Measurements from ENCODE around the gene TMPRSS4.

Gene TMPRSS4

DNA sequence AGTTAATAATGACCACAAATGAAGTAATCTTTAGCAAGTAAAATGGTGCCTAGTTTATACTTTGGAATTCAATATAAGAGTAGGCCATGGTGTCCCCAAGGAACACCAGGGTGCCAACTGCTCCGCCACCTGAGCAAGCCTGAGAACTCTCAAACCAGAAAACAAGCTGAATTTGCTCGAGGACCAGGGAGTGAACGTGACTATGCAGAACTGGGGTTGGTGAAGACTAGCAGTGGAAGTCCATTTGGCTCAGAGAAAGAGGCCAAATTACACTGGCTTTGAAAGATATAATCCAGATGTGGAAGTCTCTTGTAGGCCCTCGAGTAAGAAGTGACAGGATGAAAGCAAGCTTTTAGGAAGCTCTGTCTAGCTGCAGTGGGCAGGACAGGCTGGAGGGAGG is 18.6 kb downstream of the TMPRSS4 start:
- TF ChIP-seq, protein P1, sequence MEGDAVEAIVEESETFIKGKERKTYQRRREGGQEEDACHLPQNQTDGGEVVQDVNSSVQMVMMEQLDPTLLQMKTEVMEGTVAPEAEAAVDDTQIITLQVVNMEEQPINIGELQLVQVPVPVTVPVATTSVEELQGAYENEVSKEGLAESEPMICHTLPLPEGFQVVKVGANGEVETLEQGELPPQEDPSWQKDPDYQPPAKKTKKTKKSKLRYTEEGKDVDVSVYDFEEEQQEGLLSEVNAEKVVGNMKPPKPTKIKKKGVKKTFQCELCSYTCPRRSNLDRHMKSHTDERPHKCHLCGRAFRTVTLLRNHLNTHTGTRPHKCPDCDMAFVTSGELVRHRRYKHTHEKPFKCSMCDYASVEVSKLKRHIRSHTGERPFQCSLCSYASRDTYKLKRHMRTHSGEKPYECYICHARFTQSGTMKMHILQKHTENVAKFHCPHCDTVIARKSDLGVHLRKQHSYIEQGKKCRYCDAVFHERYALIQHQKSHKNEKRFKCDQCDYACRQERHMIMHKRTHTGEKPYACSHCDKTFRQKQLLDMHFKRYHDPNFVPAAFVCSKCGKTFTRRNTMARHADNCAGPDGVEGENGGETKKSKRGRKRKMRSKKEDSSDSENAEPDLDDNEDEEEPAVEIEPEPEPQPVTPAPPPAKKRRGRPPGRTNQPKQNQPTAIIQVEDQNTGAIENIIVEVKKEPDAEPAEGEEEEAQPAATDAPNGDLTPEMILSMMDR (IDR thresholded peaks at IDR 0.05; ENCODE audit: low read depth, low read length, missing control alignments) = no peak
- no peak for DNase-seq (ENCODE audit: extremely low read depth, low read depth)
- H3K4me3 ChIP-seq (replicated peaks; ENCODE audit: low read depth, low read length) = no peak overlapping the region

DNA sequence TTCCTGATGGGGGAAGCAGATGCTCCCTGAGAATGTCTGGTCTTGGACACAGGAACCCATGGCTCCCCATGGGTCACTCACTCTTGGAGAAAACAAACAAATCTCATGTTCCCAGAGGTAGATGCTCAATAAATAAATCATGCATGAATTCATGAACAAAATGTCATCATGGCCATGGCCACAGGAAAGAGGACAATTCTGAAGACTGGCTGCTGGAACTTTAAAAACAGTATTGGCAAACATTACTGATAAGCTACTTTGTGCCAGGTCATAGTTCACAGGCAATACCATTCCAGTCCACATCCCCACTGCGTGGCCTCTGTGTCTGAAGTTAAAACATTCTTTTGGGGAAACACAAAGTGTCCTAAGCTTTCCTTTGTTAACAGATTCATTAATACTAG is 19.1 kb downstream of the TMPRSS4 start:
- DNase-seq (ENCODE audit: extremely low read depth, low read depth) = no peak
- TF ChIP-seq, protein P1 (IDR thresholded peaks at IDR 0.05; ENCODE audit: low read depth, low read length, missing control alignments) = no peak
- H3K4me3 ChIP-seq (replicated peaks; ENCODE audit: low read depth, low read length) = no peak overlapping the region

DNA sequence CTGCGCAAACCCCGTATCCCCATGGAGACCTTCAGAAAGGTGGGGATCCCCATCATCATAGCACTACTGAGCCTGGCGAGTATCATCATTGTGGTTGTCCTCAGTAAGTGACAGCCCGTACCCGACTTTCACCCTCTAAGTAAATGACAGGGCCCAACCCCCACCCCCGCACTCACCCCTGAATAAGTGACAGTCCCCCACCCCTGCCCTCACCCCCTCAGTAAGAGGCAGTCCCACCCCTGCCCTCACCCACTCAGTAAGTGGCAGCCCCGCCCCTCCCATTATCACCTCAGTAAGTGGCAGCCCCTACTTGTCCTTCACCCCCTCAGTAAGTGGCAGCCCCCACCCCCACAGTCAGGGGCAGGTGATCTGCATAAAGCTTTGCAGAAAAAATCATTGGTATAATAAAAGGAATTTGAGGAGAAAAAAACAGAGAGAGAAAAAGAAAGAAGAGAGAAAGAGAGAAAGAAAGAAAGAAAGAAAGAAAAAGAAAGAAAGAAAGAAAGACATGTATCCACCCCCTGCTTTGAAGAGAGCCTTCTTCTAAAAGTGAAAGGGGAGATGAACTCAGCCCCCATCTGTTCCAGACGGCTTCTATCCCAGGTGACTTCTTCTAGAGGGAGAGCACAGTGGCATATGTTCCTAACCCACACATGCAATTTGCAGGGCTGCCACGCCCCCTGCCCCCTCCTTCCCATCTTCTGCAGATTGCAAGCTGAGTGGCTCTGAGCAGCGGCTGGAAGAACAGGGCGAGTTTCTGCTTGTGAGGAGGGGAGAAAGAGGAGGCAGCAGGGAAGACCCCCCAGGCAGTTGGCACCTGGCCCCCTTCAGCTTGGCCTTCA is 22.3 kb downstream of the TMPRSS4 start:
- H3K4me3 ChIP-seq (replicated peaks; ENCODE audit: low read depth, low read length) = no peak overlapping the region
- DNase-seq (ENCODE audit: extremely low read depth, low read depth) = no peak
- TF ChIP-seq, protein P1 (IDR thresholded peaks at IDR 0.05; ENCODE audit: low read depth, low read length, missing control alignments) = no peak

DNA sequence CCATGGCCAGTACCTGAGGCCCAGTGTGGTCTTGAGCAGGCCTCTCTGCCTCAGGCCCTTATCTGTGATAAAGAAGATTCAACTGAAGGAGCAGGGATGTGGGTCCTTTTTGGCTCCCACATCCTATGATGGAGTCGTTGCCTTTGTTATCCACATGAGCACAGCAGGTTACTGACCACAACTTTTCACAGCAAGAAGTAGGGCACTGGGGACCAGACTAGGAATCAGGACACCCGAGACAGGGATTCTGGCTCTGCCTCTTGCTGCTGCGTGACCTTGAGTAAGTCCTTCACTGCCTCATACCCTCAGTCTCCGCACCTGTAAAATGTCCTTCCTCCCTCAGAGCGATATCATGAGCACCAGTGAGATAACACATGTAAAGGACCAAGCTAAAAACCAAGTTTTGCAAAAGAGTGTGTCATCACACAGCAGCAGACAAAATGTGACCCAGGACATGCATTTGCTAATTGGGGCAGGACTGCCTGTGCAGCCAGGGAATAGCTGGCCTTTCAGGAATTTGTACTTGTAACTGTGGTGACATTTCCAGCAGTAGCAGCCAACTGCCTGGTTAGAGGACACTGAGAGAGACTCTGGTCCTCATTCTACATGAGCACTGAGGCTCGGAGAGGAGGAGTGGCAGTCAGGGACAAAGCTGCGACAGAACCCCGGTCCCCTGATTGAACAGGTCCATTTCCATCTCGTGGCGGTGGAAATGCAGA is 23.1 kb downstream of the TMPRSS4 start:
- no peak for DNase-seq (ENCODE audit: extremely low read depth, low read depth)
- TF ChIP-seq, protein P1 (IDR thresholded peaks at IDR 0.05; ENCODE audit: low read depth, low read length, missing control alignments) = no peak

DNA sequence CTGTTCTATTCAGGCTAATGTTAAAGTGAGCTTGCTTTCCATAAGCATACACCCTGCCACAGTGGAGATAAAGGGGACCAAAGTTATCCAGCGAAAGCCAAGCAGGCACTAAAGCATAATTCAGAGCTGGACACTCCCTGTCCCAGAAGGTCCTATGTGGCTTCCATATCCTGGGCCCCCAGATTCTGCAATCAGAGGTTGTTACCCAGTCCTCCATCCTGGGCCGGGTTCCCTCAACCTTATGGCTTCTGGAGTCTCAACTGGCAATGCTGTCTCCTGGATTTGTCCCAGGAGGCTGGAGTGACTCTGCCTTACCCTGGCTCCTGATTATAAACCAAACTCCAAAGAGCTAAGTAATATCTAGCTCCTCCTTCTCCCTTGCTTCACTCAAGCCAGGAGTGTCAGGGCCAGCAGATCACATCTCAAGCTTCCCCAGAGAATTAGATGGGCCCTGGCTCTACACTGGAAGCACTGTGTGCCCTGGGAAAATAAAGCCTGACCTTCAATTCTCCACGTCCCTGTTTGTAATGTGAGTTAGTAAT is 23.9 kb downstream of the TMPRSS4 start:
- no peak for DNase-seq (ENCODE audit: extremely low read depth, low read depth)
- H3K4me3 ChIP-seq (replicated peaks; ENCODE audit: low read depth, low read length) = no peak overlapping the region
- TF ChIP-seq, protein P1 (IDR thresholded peaks at IDR 0.05; ENCODE audit: low read depth, low read length, missing control alignments) = no peak

More for the DNA sequence above, 23.1 kb downstream of the TMPRSS4 start:
- no peak overlapping the region for H3K4me3 ChIP-seq (replicated peaks; ENCODE audit: low read depth, low read length)

DNA sequence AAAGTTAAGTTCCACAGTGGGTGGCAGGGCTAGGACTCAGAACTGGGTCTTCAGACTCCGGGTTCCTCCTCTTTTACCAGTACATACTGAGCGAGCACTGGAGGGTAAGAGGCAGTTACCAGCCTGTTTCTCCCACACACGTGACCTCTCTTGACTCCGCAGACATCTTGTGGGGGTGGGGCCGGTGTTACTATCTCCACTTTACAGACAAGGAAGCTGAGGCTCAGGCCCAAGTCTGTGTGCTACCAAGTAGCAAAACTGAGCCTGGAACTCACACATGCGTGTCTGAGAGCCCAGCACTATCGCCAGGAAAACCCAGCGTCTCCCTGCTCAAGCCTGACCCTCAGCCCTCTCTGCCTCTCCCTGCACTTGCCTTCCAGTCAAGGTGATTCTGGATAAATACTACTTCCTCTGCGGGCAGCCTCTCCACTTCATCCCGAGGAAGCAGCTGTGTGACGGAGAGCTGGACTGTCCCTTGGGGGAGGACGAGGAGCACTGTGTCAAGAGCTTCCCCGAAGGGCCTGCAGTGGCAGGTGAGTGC is 25.9 kb downstream of the TMPRSS4 start:
- no peak for DNase-seq (ENCODE audit: extremely low read depth, low read depth)
- TF ChIP-seq, protein P1 (IDR thresholded peaks at IDR 0.05; ENCODE audit: low read depth, low read length, missing control alignments) = no peak
- no peak overlapping the region for H3K4me3 ChIP-seq (replicated peaks; ENCODE audit: low read depth, low read length)

Measured in HFF-Myc (cell line).